SU-DHL-6 (cell line): ENCODE results near the gene TNNI2.
"Not testable (repeated sequence)": the region's sequence is repeated elsewhere in the genome, so short reads cannot be mapped to it uniquely, and the experiment has no call there.

Experiments
- H2AFZ ChIP-seq: fragments of 200-600 bp; sonication (generic); 2 replicates; pipeline ENCODE4 v1.6.1; 2014; ENCODE audit warnings: low read depth, mild to moderate bottlenecking, moderate library complexity, mixed read lengths, antibody characterized with exemption, low read length; ENCODE audit not compliant: severe bottlenecking
- H3F3A ChIP-seq: fragments of 200-600 bp; shearing (Covaris generic); 2 replicates; pipeline ENCODE4 v1.6.0; 2016; ENCODE audit warnings: antibody characterized with exemption, mild to moderate bottlenecking; ENCODE audit not compliant: insufficient read depth
- H3K27ac ChIP-seq: fragments of 200-600 bp; sonication (generic); 2 replicates; pipeline ENCODE4 v1.5.1; 2016; ENCODE audit warnings: low read depth, mild to moderate bottlenecking, low read length, moderate library complexity, mixed read lengths
- H3K27me3 ChIP-seq: fragments of 200-600 bp; sonication (generic), shearing (Covaris generic); 2 replicates; pipeline ENCODE4 v1.6.0; 2014; ENCODE audit warnings: mild to moderate bottlenecking, low read length
- H3K36me3 ChIP-seq: fragments of 200-600 bp; sonication (generic); 2 replicates; pipeline ENCODE4 v1.6.1; 2014; ENCODE audit warnings: mild to moderate bottlenecking, low read length, mixed read lengths
- H3K4me2 ChIP-seq: fragments of 300-600, 200-600 bp; shearing (Covaris generic), sonication (generic); 2 replicates; pipeline ENCODE4 v1.6.0; 2014; ENCODE audit warnings: low read length, low read depth, mild to moderate bottlenecking; ENCODE audit not compliant: poor library complexity, severe bottlenecking
- H3K4me3 ChIP-seq: fragments of 200-600 bp; sonication (generic); 2 replicates; pipeline ENCODE4 v1.5.1; 2014; ENCODE audit warnings: antibody characterized with exemption, low read length, mild to moderate bottlenecking, mixed read lengths; ENCODE audit not compliant: insufficient read depth, poor library complexity, severe bottlenecking
- H3K79me2 ChIP-seq: fragments of 200-600 bp; sonication (generic); 2 replicates; pipeline ENCODE4 v1.6.1; 2014; ENCODE audit warnings: mild to moderate bottlenecking, low read length, moderate library complexity; ENCODE audit not compliant: insufficient read depth
- H3K9ac ChIP-seq: fragments of 200-600 bp; sonication (generic); 2 replicates; pipeline ENCODE4 v1.7.0; 2014; ENCODE audit warnings: mild to moderate bottlenecking, low read length
- H3K9me2 ChIP-seq: fragments of 200-600 bp; sonication (generic); replicated peaks from 2 replicates; pipeline ENCODE4 v1.6.1; 2014; ENCODE audit warnings: low read length; ENCODE audit not compliant: insufficient read depth
- H3K9me3 ChIP-seq: fragments of 200-600 bp; sonication (generic); 2 replicates; pipeline ENCODE4 v1.6.1; 2014; ENCODE audit warnings: low read length, mixed read lengths; ENCODE audit not compliant: insufficient read depth
- H4K20me1 ChIP-seq: fragments of 200-600 bp; sonication (generic); 2 replicates; pipeline ENCODE4 v1.6.1; 2014; ENCODE audit warnings: low read depth, mild to moderate bottlenecking, antibody characterized with exemption, low read length, moderate library complexity, mixed read lengths
- CTCF ChIP-seq: fragments of 200-600 bp; sonication (generic); IDR thresholded peaks from one replicate; pipeline ENCODE4 v1.5.1; 2017; ENCODE audit warnings: antibody characterized with exemption, mild to moderate bottlenecking, low read length, moderate library complexity; ENCODE audit not compliant: insufficient read depth, poor library complexity, severe bottlenecking
- EZH2phosphoT487 ChIP-seq: fragments of 200-600 bp; sonication (generic), shearing (Covaris generic); conservative IDR thresholded peaks from 2 replicates; pipeline ENCODE4 v1.6.1; 2018; ENCODE audit warnings: mild to moderate bottlenecking, antibody characterized with exemption, low read length, moderate library complexity, mixed read lengths

The TNNI2 gene

GRCh38 chr11:1884303-1884700 lies 45.5 kb downstream of the TNNI2 start:
- no peaks in the 10 kb centered on the region for H3F3A ChIP-seq
- H3K27ac ChIP-seq = no peak overlapping the region
- H3K4me3 ChIP-seq = no peak overlapping the region
- H3K9me2 ChIP-seq = no peaks in the 10 kb centered on the region
- no peak overlapping the region for H2AFZ ChIP-seq
- no peaks in the 10 kb centered on the region; the same call in 1 of the 2 replicates for H4K20me1 ChIP-seq
- no peaks in the 10 kb centered on the region for H3K9me3 ChIP-seq
- no peaks in the 10 kb centered on the region for H3K79me2 ChIP-seq
- no peak for TF ChIP-seq CTCF
- TF ChIP-seq EZH2phosphoT487 = no peak
- no peaks in the 10 kb centered on the region for H3K27me3 ChIP-seq
- no peak overlapping the region for H3K9ac ChIP-seq
- peaks cover 15% of the 10 kb centered on the region for H3K36me3 ChIP-seq
- no peak overlapping the region for H3K4me2 ChIP-seq

DNA sequence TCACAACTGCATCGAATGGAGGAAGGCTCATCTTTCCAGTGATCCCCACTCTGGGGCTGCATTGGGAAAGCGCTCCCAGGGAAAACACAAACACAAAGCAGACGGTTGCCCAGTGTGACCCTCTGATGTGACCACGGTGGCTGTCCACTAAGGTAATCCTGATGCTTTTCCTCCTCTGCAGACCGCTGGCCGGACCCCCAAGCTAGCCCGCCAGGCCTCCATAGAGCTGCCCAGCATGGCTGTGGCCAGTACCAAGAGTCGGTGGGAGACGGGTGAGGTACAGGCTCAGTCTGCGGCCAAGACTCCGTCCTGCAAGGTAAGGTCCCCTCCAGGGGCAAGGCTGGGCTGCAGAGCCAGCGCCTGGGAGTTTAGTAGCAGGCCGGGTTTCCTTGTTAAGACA lies 47.8 kb downstream of the TNNI2 start:
- H3K27me3 ChIP-seq, H3K79me2 ChIP-seq, H3F3A ChIP-seq, H3K4me3 ChIP-seq, H3K9ac ChIP-seq, H3K9me2 ChIP-seq, H3K27ac ChIP-seq, H3K4me2 ChIP-seq, H3K9me3 ChIP-seq, H4K20me1 ChIP-seq, H2AFZ ChIP-seq: not testable (repeated sequence)
- peaks cover 15% of the 10 kb centered on the region for H3K36me3 ChIP-seq

DNA sequence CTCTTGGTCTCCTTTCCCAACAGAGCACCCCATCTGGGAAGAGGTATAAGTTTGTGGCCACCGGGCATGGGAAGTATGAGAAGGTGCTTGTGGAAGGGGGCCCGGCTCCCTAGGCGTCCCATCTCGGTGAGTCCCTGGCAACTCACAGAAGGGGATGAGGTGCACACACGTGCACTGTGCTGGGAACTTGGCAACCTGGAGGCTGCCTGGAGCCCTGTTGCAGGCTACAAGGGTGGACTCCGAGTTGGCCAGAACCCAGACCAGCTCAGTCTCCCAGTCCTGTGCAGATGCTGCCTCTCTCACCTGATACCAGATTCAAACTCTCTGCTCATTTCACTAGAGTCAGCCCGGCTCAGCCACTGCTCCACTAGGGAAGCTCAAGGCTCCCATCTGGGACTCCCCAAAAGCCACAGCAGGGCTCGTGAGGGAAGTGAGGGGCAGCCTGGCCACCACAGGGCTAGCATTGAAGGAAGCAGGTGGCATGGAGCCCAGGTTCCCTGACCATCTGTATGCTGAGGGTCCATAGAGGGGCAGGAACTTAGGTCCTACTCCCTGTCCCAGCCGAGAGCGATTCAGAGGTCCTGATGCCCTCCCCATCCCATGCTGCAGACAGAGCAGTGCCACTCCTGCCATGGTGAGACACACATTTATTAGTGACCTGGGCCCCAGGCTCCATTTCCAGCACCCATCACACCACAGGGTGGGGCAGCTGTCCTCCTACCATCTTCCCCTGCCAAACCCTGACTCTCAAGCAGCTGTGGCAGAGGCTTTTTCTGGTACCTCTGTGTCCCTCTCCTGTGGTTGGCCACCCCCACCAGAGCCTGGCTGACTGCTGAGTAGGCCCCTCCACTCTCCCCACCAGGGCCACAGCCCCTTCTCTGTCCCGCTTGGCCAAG lies 48.9 kb downstream of the TNNI2 start:
- Histone ChIP-seq H2AFZ (no peak overlapping the region), H3K36me3 (peaks cover 15% of the 10 kb centered on the region), H3K27me3 (no peaks in the 10 kb centered on the region), H3K9me3 (no peaks in the 10 kb centered on the region), H3K79me2 (no peaks in the 10 kb centered on the region), H3K27ac (no peak overlapping the region), H3K9me2 (no peaks in the 10 kb centered on the region), H3K4me2 (no peak overlapping the region), H3K4me3 (no peak overlapping the region), H3F3A (no peaks in the 10 kb centered on the region), H3K9ac (no peak overlapping the region), H4K20me1 (no peaks in the 10 kb centered on the region)
- TF ChIP-seq CTCF (no peak), EZH2phosphoT487 (no peak)

GRCh38 chr11:1888347-1888753 lies 49.6 kb downstream of the TNNI2 start:
- Histone ChIP-seq H3K9me3 (no peaks in the 10 kb centered on the region), H3K4me2 (no peak overlapping the region)

More at GRCh38 chr11:1888347-1888753, 49.6 kb downstream of the TNNI2 start:
- no peak overlapping the region for H2AFZ ChIP-seq
- H3K4me3 ChIP-seq = no peak overlapping the region
- TF ChIP-seq CTCF = no peak
- no peaks in the 10 kb centered on the region for H3K9me2 ChIP-seq
- H3K36me3 ChIP-seq = peaks cover 15% of the 10 kb centered on the region
- no peaks in the 10 kb centered on the region for H3F3A ChIP-seq
- H3K79me2 ChIP-seq = no peaks in the 10 kb centered on the region
- H3K27ac ChIP-seq = no peak overlapping the region
- H3K9ac ChIP-seq = no peak overlapping the region
- H4K20me1 ChIP-seq = no peaks in the 10 kb centered on the region
- no peaks in the 10 kb centered on the region for H3K27me3 ChIP-seq
